Mucosa of rectum (tissue), 2 donors: ENCODE results near the gene COL23A1.

ENCODE experiments used
- H3K27ac ChIP-seq, 2 donors: one replicate each; pipeline ENCODE4 v1.7.0; 2013; ENCODE audit warnings: inconsistent platforms in 2 of 2, low read depth in 2 of 2, low read length in 2 of 2
- H3K27me3 ChIP-seq, 2 donors: one replicate each; pipeline ENCODE4 v1.7.0; 2013; ENCODE audit warnings: low read length in 2 of 2; ENCODE audit not compliant: control insufficient read depth in 2 of 2, insufficient read depth in 2 of 2
- H3K36me3 ChIP-seq, 2 donors: one replicate each; pipeline ENCODE4 v1.7.0; 2013; ENCODE audit warnings: low read length in 2 of 2; ENCODE audit not compliant: control insufficient read depth in 2 of 2, insufficient read depth in 2 of 2
- H3K4me1 ChIP-seq, 2 donors: one replicate each; pipeline ENCODE4 v1.7.0; 2013; ENCODE audit warnings: low read length in 2 of 2, mild to moderate bottlenecking in 1 of 2; ENCODE audit not compliant: control insufficient read depth in 2 of 2, insufficient read depth in 2 of 2
- H3K4me3 ChIP-seq, 2 donors: one replicate each; pipeline ENCODE4 v1.7.0; 2013; ENCODE audit warnings: low read length in 2 of 2
- H3K9ac ChIP-seq, 2 donors: one replicate each; pipeline ENCODE4 v1.7.0; 2013; ENCODE audit warnings: low read length in 2 of 2, low read depth in 1 of 2, mild to moderate bottlenecking in 1 of 2
- H3K9me3 ChIP-seq, 2 donors: one replicate each; pipeline ENCODE4 v1.7.0; 2013; ENCODE audit warnings: low read length in 2 of 2; ENCODE audit not compliant: control insufficient read depth in 2 of 2
- donor health status: healthy.
- donor health status: Normal muscosa, but diverticular disease.

COL23A1 gene

GRCh38 chr5:178282391-178282790 lies 307.8 kb downstream of the COL23A1 start:
- Histone ChIP-seq H3K36me3 (no peaks in the 10 kb centered on the region), H3K9ac (no peak overlapping the region), H3K9me3 (peaks cover 0 to 6% of the 10 kb centered on the region in 2 donors), H3K27ac (no peak overlapping the region), H3K4me3 (no peak overlapping the region), H3K4me1 (peaks cover 0 to 2% of the 10 kb centered on the region in 2 donors), H3K27me3 (peaks cover 0 to 4% of the 10 kb centered on the region in 2 donors)

GRCh38 chr5:178281331-178281730 lies 308.9 kb downstream of the COL23A1 start:
- Histone ChIP-seq H3K9me3 (peaks cover 0 to 6% of the 10 kb centered on the region in 2 donors), H3K9ac (no peak overlapping the region), H3K27ac (no peak overlapping the region), H3K36me3 (no peaks in the 10 kb centered on the region), H3K4me3 (no peak overlapping the region), H3K4me1 (peaks cover 0 to 2% of the 10 kb centered on the region in 2 donors), H3K27me3 (peaks cover 0 to 4% of the 10 kb centered on the region in 2 donors)

- H3K4me1 ChIP-seq = peaks cover 0 to 2% of the 10 kb centered on the region in 2 donors
- H3K9ac ChIP-seq = no peak overlapping the region
- H3K27me3 ChIP-seq = peaks cover 0 to 4% of the 10 kb centered on the region in 2 donors
- H3K4me3 ChIP-seq = no peak overlapping the region
- no peak overlapping the region for H3K27ac ChIP-seq
- H3K9me3 ChIP-seq = peaks cover 2 to 9% of the 10 kb centered on the region in 2 donors
- H3K36me3 ChIP-seq = no peaks in the 10 kb centered on the region
Measured at GRCh38 chr5:178280631-178281030, 309.6 kb downstream of the COL23A1 start.

- no peak overlapping the region for H3K4me3 ChIP-seq
- no peaks in the 10 kb centered on the region for H3K36me3 ChIP-seq
- no peak overlapping the region for H3K27ac ChIP-seq
- H3K27me3 ChIP-seq = peaks cover 0 to 4% of the 10 kb centered on the region in 2 donors
- peaks cover 0 to 2% of the 10 kb centered on the region in 2 donors for H3K4me1 ChIP-seq
- H3K9ac ChIP-seq = no peak overlapping the region
- peaks cover 2 to 9% of the 10 kb centered on the region in 2 donors for H3K9me3 ChIP-seq
Measured at GRCh38 chr5:178279723-178280438, 310.3 kb downstream of the COL23A1 start.

GRCh38 chr5:178279026-178279722 lies 311.0 kb downstream of the COL23A1 start:
- peaks cover 2 to 9% of the 10 kb centered on the region in 2 donors for H3K9me3 ChIP-seq

GRCh38 chr5:178278358-178279023 lies 311.7 kb downstream of the COL23A1 start:
- no peak overlapping the region for H3K9ac ChIP-seq
- H3K27me3 ChIP-seq = peaks cover 0 to 4% of the 10 kb centered on the region in 2 donors
- no peaks in the 10 kb centered on the region for H3K36me3 ChIP-seq
- H3K4me1 ChIP-seq = peaks cover 0 to 2% of the 10 kb centered on the region in 2 donors
- no peak overlapping the region for H3K4me3 ChIP-seq
- H3K27ac ChIP-seq = no peak overlapping the region
- peaks cover 2 to 4% of the 10 kb centered on the region in 2 donors for H3K9me3 ChIP-seq

More at GRCh38 chr5:178279026-178279722, 311.0 kb downstream of the COL23A1 start:
- H3K9ac ChIP-seq = no peak overlapping the region
- peaks cover 0 to 2% of the 10 kb centered on the region in 2 donors for H3K4me1 ChIP-seq
- no peak overlapping the region for H3K27ac ChIP-seq
- peaks cover 0 to 4% of the 10 kb centered on the region in 2 donors for H3K27me3 ChIP-seq
- no peaks in the 10 kb centered on the region for H3K36me3 ChIP-seq
- no peak overlapping the region for H3K4me3 ChIP-seq

- Histone ChIP-seq H3K4me3 (no peak overlapping the region), H3K36me3 (no peaks in the 10 kb centered on the region), H3K27me3 (peaks cover 0 to 4% of the 10 kb centered on the region in 2 donors), H3K4me1 (peaks cover 0 to 2% of the 10 kb centered on the region in 2 donors), H3K9ac (no peak overlapping the region), H3K9me3 (peaks cover 2 to 3% of the 10 kb centered on the region in 2 donors), H3K27ac (no peak overlapping the region)
Measured at GRCh38 chr5:178277866-178278265, 312.3 kb downstream of the COL23A1 start.

- no peaks in the 10 kb centered on the region for H3K36me3 ChIP-seq
- no peak overlapping the region for H3K4me3 ChIP-seq
- H3K27me3 ChIP-seq = peaks cover 0 to 4% of the 10 kb centered on the region in 2 donors
- peaks cover 0 to 2% of the 10 kb centered on the region in 2 donors for H3K4me1 ChIP-seq
- no peak overlapping the region for H3K9ac ChIP-seq
- H3K9me3 ChIP-seq = peaks cover 2 to 3% of the 10 kb centered on the region in 2 donors
- no peak overlapping the region for H3K27ac ChIP-seq
Measured at GRCh38 chr5:178277346-178277745, 312.8 kb downstream of the COL23A1 start.

GRCh38 chr5:178274781-178275537 lies 315.2 kb downstream of the COL23A1 start:
- no peaks in the 10 kb centered on the region for H3K4me1 ChIP-seq
- H3K27me3 ChIP-seq = peaks cover 0 to 4% of the 10 kb centered on the region in 2 donors
- H3K36me3 ChIP-seq = no peaks in the 10 kb centered on the region
- no peak overlapping the region for H3K4me3 ChIP-seq
- H3K9ac ChIP-seq = no peak overlapping the region
- no peak overlapping the region for H3K27ac ChIP-seq
- peaks cover 2 to 3% of the 10 kb centered on the region in 2 donors for H3K9me3 ChIP-seq
